ENCODE results near the gene ZFYVE1.

Gene ZFYVE1

DNA sequence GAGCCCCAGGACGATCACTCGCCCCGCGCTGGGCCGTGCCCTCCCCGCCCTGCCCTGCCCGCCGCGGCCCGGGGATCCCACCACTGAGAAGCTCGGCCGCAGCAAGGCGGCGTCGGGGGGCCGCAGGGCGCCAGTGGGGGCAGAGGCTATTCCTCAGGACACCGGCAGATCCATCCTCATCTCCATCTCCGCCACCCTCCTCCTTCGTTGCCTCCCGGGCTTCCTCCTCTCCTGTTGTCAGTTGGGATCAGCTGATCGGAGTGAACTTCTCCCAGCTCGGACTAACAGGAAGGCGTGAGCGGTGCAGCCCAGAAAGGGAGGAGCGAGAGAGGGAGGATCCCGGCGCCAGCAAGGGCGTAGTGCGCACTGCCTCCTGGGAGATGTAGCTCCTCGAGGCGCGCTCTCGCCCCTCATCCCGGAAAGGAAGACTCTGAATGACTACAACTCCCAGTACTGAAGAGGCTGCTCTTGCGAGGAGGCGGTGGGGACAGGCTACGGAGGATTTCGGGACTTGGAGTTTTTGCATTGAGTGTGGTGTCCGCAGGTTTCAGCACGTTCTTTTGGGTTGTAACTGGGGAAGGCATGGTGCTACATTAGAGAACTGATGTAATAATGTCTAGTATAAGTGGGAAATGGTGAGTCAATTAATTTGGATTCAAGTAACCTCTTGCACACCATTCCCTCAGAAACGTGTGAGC, at the start of gene ZFYVE1:
Gene ZFYVE1 (minus strand): TSS at position 262 of the 698 bp plus-strand sequence. CDS start 2,598 bp downstream, outside the sequence.
- H3K4me3 ChIP-seq (ENCODE audit: low read depth, low read length) = peak within 1 kb of the TSS; percentile 81
- in situ Hi-C loops (cut with HindIII; ENCODE audit: low sequenced_read_pairs) = no loop called here
- TF ChIP-seq CTCF (IDR thresholded peaks at IDR 0.05; ENCODE audit: low read depth, low read length, missing control alignments) = no peak
- DNase-seq (ENCODE audit: low read depth) = peak; percentile 98

- DNase-seq (ENCODE audit: low read depth) = no peak
- TF ChIP-seq CTCF (IDR thresholded peaks at IDR 0.05; ENCODE audit: low read depth, low read length, missing control alignments) = no peak
- in situ Hi-C loops (cut with HindIII; ENCODE audit: low sequenced_read_pairs) = no loop called here
- H3K4me3 ChIP-seq (ENCODE audit: low read depth, low read length) = no peak overlapping the region
Measured at GRCh38 chr14:73069585-73069984, 42.7 kb upstream of the ZFYVE1 start.

DNA sequence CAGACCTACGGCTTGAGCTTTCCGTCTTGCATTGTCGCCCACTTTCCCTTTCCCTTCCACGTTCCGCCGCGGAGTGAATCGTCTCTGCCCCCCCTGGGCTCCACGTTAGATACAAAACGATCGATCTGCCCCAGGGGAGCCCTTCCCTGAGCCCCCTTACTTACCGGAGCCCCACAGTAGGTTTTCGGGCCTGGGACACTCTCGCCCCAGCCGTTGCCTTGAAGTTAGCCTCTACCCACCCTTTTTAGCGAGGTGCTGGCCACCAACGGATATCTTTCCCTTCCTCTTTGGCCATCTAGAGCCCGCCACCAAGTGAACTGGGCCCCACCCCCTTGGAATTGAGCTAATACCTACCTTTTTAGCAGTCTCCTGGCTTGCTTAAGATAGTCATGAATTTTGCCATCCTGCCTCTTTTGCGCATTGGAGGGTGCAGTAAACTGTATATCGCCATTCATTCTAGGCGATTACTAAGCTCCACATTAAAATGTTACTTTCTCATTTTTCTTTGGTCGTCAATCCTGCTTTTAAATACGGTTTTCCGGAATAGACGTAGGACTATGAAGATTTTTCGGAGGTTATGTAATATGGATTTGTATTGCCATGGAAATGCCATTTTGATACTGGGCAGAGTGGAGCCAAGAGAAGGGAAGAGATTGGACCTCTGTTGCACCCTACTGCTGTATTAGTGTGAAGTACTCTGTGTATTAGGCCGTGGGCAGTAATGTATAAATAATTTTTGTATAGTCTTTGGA, 32.2 kb upstream of the ZFYVE1 start:
- in situ Hi-C loops (cut with HindIII; ENCODE audit: low sequenced_read_pairs) = no loop called here
- peak overlapping the region; percentile 96 for H3K4me3 ChIP-seq (ENCODE audit: low read depth, low read length)
- no peak for DNase-seq (ENCODE audit: low read depth)
- TF ChIP-seq CTCF (IDR thresholded peaks at IDR 0.05; ENCODE audit: low read depth, low read length, missing control alignments) = no peak

GRCh38 chr14:73058224-73058921, 31.5 kb upstream of the ZFYVE1 start, which contains the start of gene RBM25:
Gene RBM25, plus strand, starts transcription at chr14:73058534. Its CDS starts 13,108 bp downstream, at chr14:73071642.
- TF ChIP-seq CTCF (IDR thresholded peaks at IDR 0.05; ENCODE audit: low read depth, low read length, missing control alignments) = no peak
- DNase-seq (ENCODE audit: low read depth) = peak; percentile 98
- H3K4me3 ChIP-seq (ENCODE audit: low read depth, low read length) = peak within 1 kb of the TSS; percentile 96
- in situ Hi-C loops (cut with HindIII; ENCODE audit: low sequenced_read_pairs) = no loop called here

GRCh38 chr14:73057944-73058223, 31.0 kb upstream of the ZFYVE1 start:
- no peak for TF ChIP-seq CTCF (IDR thresholded peaks at IDR 0.05; ENCODE audit: low read depth, low read length, missing control alignments)
- in situ Hi-C loops (cut with HindIII; ENCODE audit: low sequenced_read_pairs) = no loop called here
- H3K4me3 ChIP-seq (ENCODE audit: low read depth, low read length) = peak overlapping the region; percentile 96
- no peak for DNase-seq (ENCODE audit: low read depth)

DNA sequence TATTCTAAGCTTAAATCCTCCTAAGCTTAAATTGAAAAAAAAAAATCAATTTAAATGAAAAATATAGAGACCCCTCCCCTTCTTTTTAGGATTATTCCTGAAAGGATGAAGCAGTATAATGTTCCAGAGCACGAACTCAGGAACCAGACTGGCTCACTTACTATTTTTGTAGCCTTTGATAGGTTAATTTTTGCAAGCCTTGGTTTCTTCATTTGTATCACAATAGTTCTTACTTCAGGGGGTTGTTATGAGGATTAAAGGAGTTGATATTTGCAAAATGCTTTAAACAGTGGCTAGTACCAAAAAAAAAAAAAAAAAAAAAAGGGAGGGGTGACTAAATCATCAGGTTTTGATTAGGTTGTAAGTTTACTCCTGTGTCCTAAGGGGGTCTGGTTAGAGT, 28.3 kb upstream of the ZFYVE1 start:
- H3K4me3 ChIP-seq (ENCODE audit: low read depth, low read length) = no peak overlapping the region
- no peak for DNase-seq (ENCODE audit: low read depth)
- TF ChIP-seq CTCF (IDR thresholded peaks at IDR 0.05; ENCODE audit: low read depth, low read length, missing control alignments) = no peak
- in situ Hi-C loops (cut with HindIII; ENCODE audit: low sequenced_read_pairs) = no loop called here

Measured in astrocyte of the cerebellum (primary cell).